BLaER1 (cell line): ENCODE data around the gene GPR108.

Source experiments
- H3K27ac ChIP-seq: shearing (Covaris generic); formaldehyde crosslinking; 2 replicates; pipeline ENCODE4 v1.8.1; 2022
- H3K27me3 ChIP-seq: shearing (Covaris generic); formaldehyde crosslinking; 2 replicates; pipeline ENCODE4 v1.8.1; 2022
- H3K36me3 ChIP-seq: shearing (Covaris generic); formaldehyde crosslinking; 2 replicates; pipeline ENCODE4 v1.8.1; 2022
- H3K4me1 ChIP-seq: shearing (Covaris generic); formaldehyde crosslinking; 2 replicates; pipeline ENCODE4 v1.8.1; 2022
- H3K4me2 ChIP-seq: shearing (Covaris generic); formaldehyde crosslinking; 2 replicates; pipeline ENCODE4 v1.8.1; 2022
- H3K4me3 ChIP-seq: shearing (Covaris generic); formaldehyde crosslinking; 2 replicates; pipeline ENCODE4 v1.8.1; 2022
- H3K9ac ChIP-seq: shearing (Covaris generic); formaldehyde crosslinking; 2 replicates; pipeline ENCODE4 v1.8.1; 2022
- H3K9me3 ChIP-seq: shearing (Covaris generic); formaldehyde crosslinking; 2 replicates; pipeline ENCODE4 v1.8.1; 2022
- H4K20me1 ChIP-seq: shearing (Covaris generic); formaldehyde crosslinking; 2 replicates; pipeline ENCODE4 v1.8.1; 2022
- Cebpa-rat ChIP-seq: shearing (Covaris generic); IDR thresholded peaks from 2 replicates; pipeline ENCODE4 v1.8.1; 2022

GPR108 gene

GRCh38 chr19:6708346-6708745, 29.0 kb downstream of the GPR108 start:
- Histone ChIP-seq H3K27me3 (peaks cover 49% of the 10 kb centered on the region), H4K20me1 (no peaks in the 10 kb centered on the region), H3K9ac (no peak overlapping the region), H3K36me3 (no peaks in the 10 kb centered on the region), H3K27ac (no peak overlapping the region), H3K4me3 (no peak overlapping the region), H3K4me1 (no peaks in the 10 kb centered on the region), H3K9me3 (no peaks in the 10 kb centered on the region), H3K4me2 (no peak overlapping the region)
- TF ChIP-seq Cebpa-rat, result no peak

- Histone ChIP-seq H3K27me3 (peaks cover 49% of the 10 kb centered on the region), H3K4me1 (no peaks in the 10 kb centered on the region), H3K36me3 (no peaks in the 10 kb centered on the region), H3K9ac (no peak overlapping the region), H4K20me1 (no peaks in the 10 kb centered on the region), H3K4me3 (no peak overlapping the region), H3K27ac (no peak overlapping the region), H3K9me3 (no peaks in the 10 kb centered on the region), H3K4me2 (no peak overlapping the region)
- no peak for TF ChIP-seq Cebpa-rat
Observed at GRCh38 chr19:6707658-6708018, 29.7 kb downstream of the GPR108 start.

- H3K36me3 ChIP-seq, result no peaks in the 10 kb centered on the region
- H4K20me1 ChIP-seq, result no peaks in the 10 kb centered on the region
- no peaks in the 10 kb centered on the region for H3K9me3 ChIP-seq
- H3K4me1 ChIP-seq, result no peaks in the 10 kb centered on the region
- H3K27ac ChIP-seq, result no peak overlapping the region
- H3K27me3 ChIP-seq, result peaks cover 47% of the 10 kb centered on the region
- H3K4me2 ChIP-seq, result no peak overlapping the region
- H3K9ac ChIP-seq, result no peak overlapping the region
- no peak overlapping the region for H3K4me3 ChIP-seq
- no peak for TF ChIP-seq Cebpa-rat
Observed at GRCh38 chr19:6707011-6707657, 30.2 kb downstream of the GPR108 start.

GRCh38 chr19:6706633-6706958, 30.8 kb downstream of the GPR108 start:
- H3K27me3 ChIP-seq, result peaks cover 42% of the 10 kb centered on the region
- no peaks in the 10 kb centered on the region for H4K20me1 ChIP-seq
- no peaks in the 10 kb centered on the region for H3K4me1 ChIP-seq
- no peak overlapping the region for H3K27ac ChIP-seq
- TF ChIP-seq Cebpa-rat, result no peak
- no peaks in the 10 kb centered on the region for H3K36me3 ChIP-seq
- no peak overlapping the region for H3K4me3 ChIP-seq
- no peak overlapping the region for H3K4me2 ChIP-seq
- H3K9ac ChIP-seq, result no peak overlapping the region
- no peaks in the 10 kb centered on the region for H3K9me3 ChIP-seq

GRCh38 chr19:6705931-6706632, 31.3 kb downstream of the GPR108 start:
- H4K20me1 ChIP-seq, result no peaks in the 10 kb centered on the region
- H3K27ac ChIP-seq, result no peak overlapping the region
- no peak overlapping the region for H3K4me3 ChIP-seq
- TF ChIP-seq Cebpa-rat, result no peak
- H3K36me3 ChIP-seq, result no peaks in the 10 kb centered on the region
- no peaks in the 10 kb centered on the region for H3K4me1 ChIP-seq
- no peak overlapping the region for H3K9ac ChIP-seq
- H3K27me3 ChIP-seq, result peaks cover 37% of the 10 kb centered on the region
- no peak overlapping the region for H3K4me2 ChIP-seq
- no peaks in the 10 kb centered on the region for H3K9me3 ChIP-seq

- Histone ChIP-seq H3K27ac (no peak overlapping the region), H3K4me2 (no peak overlapping the region), H4K20me1 (no peaks in the 10 kb centered on the region), H3K9me3 (no peaks in the 10 kb centered on the region), H3K4me3 (no peak overlapping the region), H3K36me3 (no peaks in the 10 kb centered on the region), H3K9ac (no peak overlapping the region), H3K27me3 (no peaks in the 10 kb centered on the region), H3K4me1 (no peaks in the 10 kb centered on the region)
- no peak for TF ChIP-seq Cebpa-rat
Observed at GRCh38 chr19:6700586-6701316, 36.6 kb downstream of the GPR108 start.

- Histone ChIP-seq H3K27ac (no peak overlapping the region), H3K27me3 (no peaks in the 10 kb centered on the region), H3K4me3 (no peak overlapping the region), H3K36me3 (no peaks in the 10 kb centered on the region), H4K20me1 (no peaks in the 10 kb centered on the region), H3K9me3 (no peaks in the 10 kb centered on the region), H3K4me2 (no peak overlapping the region), H3K9ac (no peak overlapping the region), H3K4me1 (no peaks in the 10 kb centered on the region)
- TF ChIP-seq Cebpa-rat, result no peak
Observed at GRCh38 chr19:6699935-6700334, 37.4 kb downstream of the GPR108 start.

GRCh38 chr19:6697291-6697690, 40.1 kb downstream of the GPR108 start:
- Histone ChIP-seq H3K27ac (no peak overlapping the region), H3K4me3 (no peak overlapping the region), H3K9me3 (no peaks in the 10 kb centered on the region; the same call in 1 of the 2 replicates), H4K20me1 (no peaks in the 10 kb centered on the region), H3K4me1 (no peaks in the 10 kb centered on the region), H3K4me2 (no peak overlapping the region), H3K9ac (no peak overlapping the region), H3K36me3 (no peaks in the 10 kb centered on the region), H3K27me3 (no peaks in the 10 kb centered on the region)
- no peak for TF ChIP-seq Cebpa-rat

GRCh38 chr19:6696239-6696820, 41.0 kb downstream of the GPR108 start:
- Histone ChIP-seq H4K20me1 (no peaks in the 10 kb centered on the region), H3K4me2 (no peak overlapping the region)
- TF ChIP-seq Cebpa-rat, result no peak

More at GRCh38 chr19:6696239-6696820, 41.0 kb downstream of the GPR108 start:
- H3K27ac ChIP-seq, result no peak overlapping the region
- no peaks in the 10 kb centered on the region; the same call in 1 of the 2 replicates for H3K9me3 ChIP-seq
- H3K4me1 ChIP-seq, result no peaks in the 10 kb centered on the region
- H3K36me3 ChIP-seq, result no peaks in the 10 kb centered on the region
- no peak overlapping the region for H3K9ac ChIP-seq
- H3K4me3 ChIP-seq, result no peak overlapping the region
- no peaks in the 10 kb centered on the region for H3K27me3 ChIP-seq
